ENCODE measurements around the gene SEZ6.

Gene SEZ6

DNA sequence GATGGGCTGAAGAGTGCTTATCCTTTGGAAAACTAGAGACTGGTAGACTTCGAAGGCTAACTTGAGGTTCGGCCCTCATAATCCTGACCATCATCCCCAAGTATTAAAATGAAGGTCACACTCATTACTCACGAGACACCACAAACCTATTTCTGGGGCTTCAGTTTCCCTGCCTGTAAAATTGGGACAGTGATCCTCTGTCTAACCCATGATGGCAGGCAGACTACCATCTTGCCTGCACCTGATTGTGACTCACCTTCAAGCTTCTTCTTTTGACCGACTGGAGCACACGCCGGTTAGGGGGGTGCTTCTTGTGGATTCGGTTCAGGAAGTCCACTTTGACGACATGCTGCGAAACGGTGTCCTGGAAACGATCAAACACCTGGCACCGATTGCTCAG is 88.8 kb downstream of the SEZ6 start:
- H3K9me3 ChIP-seq (ENCODE audit: control insufficient read depth, low read depth, low read length): no peaks in the 10 kb centered on the region
- no peak overlapping the region for H3K4me3 ChIP-seq (ENCODE audit: low read length)
- H3K27me3 ChIP-seq (ENCODE audit: control insufficient read depth, insufficient read depth, low read length): no peaks in the 10 kb centered on the region
- peaks cover 91% of the 10 kb centered on the region for H3K36me3 ChIP-seq (ENCODE audit: control insufficient read depth, low read depth, low read length)
- no peaks in the 10 kb centered on the region for H3K4me1 ChIP-seq (ENCODE audit: control insufficient read depth, low read depth, low read length)
- no peak overlapping the region for H3K27ac ChIP-seq (ENCODE audit: low read length)
- H3K9ac ChIP-seq (ENCODE audit: low read length): no peak overlapping the region

DNA sequence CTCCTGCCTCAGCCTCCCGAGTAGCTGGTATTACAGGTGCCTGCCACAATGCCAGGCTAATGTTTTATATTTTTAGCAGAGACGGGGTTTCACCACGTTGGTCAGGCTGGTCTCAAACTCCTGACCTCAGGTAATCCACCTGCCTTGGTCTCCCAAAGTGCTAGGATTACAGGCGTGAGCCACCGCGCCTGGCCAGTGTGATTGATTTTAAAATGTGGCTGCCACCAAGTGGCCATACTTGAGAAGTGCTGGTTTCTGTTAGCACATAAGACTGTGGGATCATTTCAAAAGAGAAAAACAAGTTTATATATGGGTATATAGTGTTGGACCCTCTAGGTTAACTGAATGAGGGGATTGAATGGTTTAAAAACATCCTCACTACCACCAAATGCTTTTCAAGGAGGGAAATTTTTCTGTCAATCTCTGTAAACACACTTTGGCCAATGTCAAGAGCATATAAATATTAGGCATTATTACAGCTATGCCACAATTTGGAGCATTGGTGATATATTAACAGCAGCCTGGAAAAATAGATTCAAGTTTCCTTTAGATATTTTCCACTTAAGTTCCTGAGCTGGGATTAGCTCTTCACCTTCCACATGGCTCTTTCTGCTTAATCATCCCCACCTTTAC is 89.4 kb downstream of the SEZ6 start:
- H3K36me3 ChIP-seq (ENCODE audit: control insufficient read depth, low read depth, low read length): peaks cover 91% of the 10 kb centered on the region
- H3K27me3 ChIP-seq (ENCODE audit: control insufficient read depth, insufficient read depth, low read length): no peaks in the 10 kb centered on the region
- H3K27ac ChIP-seq (ENCODE audit: low read length): no peak overlapping the region
- no peak overlapping the region for H3K9ac ChIP-seq (ENCODE audit: low read length)
- H3K4me3 ChIP-seq (ENCODE audit: low read length): no peak overlapping the region
- H3K9me3 ChIP-seq (ENCODE audit: control insufficient read depth, low read depth, low read length): no peaks in the 10 kb centered on the region
- H3K4me1 ChIP-seq (ENCODE audit: control insufficient read depth, low read depth, low read length): no peaks in the 10 kb centered on the region

DNA sequence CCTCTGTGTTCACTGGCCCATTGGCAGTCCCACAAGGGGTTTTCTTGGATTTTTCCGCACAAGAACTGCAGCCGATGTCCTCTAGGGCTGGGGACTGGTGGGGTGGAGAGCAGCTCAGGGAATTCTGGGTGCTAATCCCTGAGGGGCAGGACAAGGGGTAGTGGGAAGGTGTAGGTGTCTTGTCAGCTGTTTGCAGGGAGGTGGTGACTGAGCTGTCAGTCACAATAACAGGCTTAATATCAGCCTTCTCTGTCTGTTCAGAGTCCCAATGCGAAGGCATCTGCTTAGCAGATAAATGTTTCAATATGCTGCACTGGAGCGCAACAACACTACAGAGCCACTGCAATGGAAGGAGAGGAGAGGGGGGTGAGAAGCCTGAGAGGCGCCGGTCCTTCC is 92.9 kb downstream of the SEZ6 start:
- H3K9ac ChIP-seq (ENCODE audit: low read length): no peak overlapping the region
- no peak overlapping the region for H3K4me3 ChIP-seq (ENCODE audit: low read length)
- peaks cover 4% of the 10 kb centered on the region for H3K4me1 ChIP-seq (ENCODE audit: control insufficient read depth, low read depth, low read length)
- no peaks in the 10 kb centered on the region for H3K27me3 ChIP-seq (ENCODE audit: control insufficient read depth, insufficient read depth, low read length)
- H3K9me3 ChIP-seq (ENCODE audit: control insufficient read depth, low read depth, low read length): no peaks in the 10 kb centered on the region
- H3K27ac ChIP-seq (ENCODE audit: low read length): no peak overlapping the region
- peaks cover 95% of the 10 kb centered on the region for H3K36me3 ChIP-seq (ENCODE audit: control insufficient read depth, low read depth, low read length)

DNA sequence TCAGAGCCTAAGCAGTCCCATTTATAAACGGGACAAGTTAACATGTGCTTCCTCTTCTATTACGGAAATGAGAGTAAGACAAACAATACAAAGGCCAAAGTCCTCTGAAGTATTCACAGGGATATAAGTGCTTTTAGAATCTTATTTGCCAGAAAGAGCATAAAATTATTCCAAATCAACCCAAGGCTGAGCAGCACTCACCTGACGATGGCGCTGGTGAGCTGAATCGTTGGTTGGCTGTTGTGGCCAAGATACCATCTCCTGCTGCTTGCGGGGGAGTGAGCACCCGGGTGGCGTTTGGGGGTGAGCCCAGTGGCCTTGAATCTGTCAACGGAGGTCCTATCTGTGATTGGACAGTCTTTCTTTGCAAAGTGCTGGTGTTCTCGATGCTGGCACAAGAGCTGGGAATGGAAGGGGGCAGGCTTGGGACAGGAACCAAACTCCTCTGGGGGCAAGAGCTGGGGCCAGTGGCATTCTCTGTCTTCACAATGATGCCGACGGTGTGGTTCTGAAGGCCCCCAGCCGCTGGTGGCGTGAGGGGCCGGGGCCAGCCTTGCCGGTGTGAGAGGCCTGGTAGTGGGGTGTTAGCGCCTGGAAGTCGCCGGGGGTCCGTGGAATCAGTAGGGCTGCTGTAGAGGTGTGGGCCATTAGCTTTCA is 93.4 kb downstream of the SEZ6 start:
- H3K9ac ChIP-seq (ENCODE audit: low read length): no peak overlapping the region
- H3K36me3 ChIP-seq (ENCODE audit: control insufficient read depth, low read depth, low read length): peaks cover 95% of the 10 kb centered on the region
- no peak overlapping the region for H3K4me3 ChIP-seq (ENCODE audit: low read length)
- peaks cover 4% of the 10 kb centered on the region for H3K4me1 ChIP-seq (ENCODE audit: control insufficient read depth, low read depth, low read length)
- no peak overlapping the region for H3K27ac ChIP-seq (ENCODE audit: low read length)
- H3K27me3 ChIP-seq (ENCODE audit: control insufficient read depth, insufficient read depth, low read length): no peaks in the 10 kb centered on the region
- H3K9me3 ChIP-seq (ENCODE audit: control insufficient read depth, low read depth, low read length): no peaks in the 10 kb centered on the region

DNA sequence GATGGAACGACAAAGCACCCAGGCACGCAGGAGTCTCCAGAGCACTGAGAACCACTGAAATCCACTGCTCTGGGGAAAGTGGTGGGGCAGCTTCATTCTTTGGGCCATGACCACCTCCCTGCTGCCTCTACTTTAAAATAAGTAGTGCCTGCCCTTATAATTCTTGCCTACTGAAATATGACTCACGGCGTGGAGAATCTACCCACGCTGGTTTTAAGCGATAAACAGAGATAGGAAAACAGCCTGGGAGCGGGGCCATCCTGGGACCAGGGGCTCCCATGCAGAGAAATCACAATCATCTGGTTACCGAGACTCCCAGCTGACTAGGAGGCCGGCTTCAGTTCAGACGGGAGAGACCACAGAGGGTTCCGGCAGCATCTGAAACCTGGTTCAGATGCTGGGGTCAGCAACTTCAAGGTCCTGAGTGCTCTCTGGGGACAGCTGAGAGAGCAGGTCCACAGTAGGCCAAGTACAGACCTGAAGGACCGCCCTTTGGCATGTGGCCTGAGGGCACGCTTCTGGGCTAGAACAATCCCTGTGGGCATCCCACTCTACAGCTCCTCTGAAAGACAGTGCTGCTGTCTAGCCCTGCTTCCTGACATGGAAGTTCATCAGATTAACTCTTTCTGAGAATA is 94.3 kb downstream of the SEZ6 start:
- H3K27me3 ChIP-seq (ENCODE audit: control insufficient read depth, insufficient read depth, low read length): no peaks in the 10 kb centered on the region
- peaks cover 95% of the 10 kb centered on the region for H3K36me3 ChIP-seq (ENCODE audit: control insufficient read depth, low read depth, low read length)
- no peak overlapping the region for H3K27ac ChIP-seq (ENCODE audit: low read length)
- H3K9me3 ChIP-seq (ENCODE audit: control insufficient read depth, low read depth, low read length): no peaks in the 10 kb centered on the region
- H3K4me3 ChIP-seq (ENCODE audit: low read length): no peak overlapping the region
- H3K9ac ChIP-seq (ENCODE audit: low read length): no peak overlapping the region
- peaks cover 4% of the 10 kb centered on the region for H3K4me1 ChIP-seq (ENCODE audit: control insufficient read depth, low read depth, low read length)

DNA sequence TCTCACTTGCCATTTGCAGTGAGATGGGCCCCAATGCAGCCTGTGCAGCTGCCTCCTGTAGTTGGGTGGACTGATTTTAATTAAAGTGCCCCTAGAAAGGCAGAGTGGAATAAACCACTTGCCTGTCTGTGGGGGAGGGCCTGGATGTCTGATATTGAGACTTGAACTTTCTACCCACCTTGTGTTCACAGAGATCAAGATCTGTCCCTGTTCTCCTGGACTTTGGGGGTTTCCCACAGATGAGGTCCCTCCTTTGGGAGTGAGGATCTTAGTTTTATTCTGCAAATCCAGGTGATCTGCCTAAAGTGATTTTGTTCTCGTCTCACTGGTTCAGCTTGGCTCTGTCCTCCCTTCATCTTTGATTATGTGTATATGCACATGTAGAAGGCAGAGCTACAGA is 95.3 kb downstream of the SEZ6 start:
- H3K4me1 ChIP-seq (ENCODE audit: control insufficient read depth, low read depth, low read length): peaks cover 4% of the 10 kb centered on the region
- no peak overlapping the region for H3K9ac ChIP-seq (ENCODE audit: low read length)
- no peak overlapping the region for H3K27ac ChIP-seq (ENCODE audit: low read length)
- H3K4me3 ChIP-seq (ENCODE audit: low read length): no peak overlapping the region
- no peaks in the 10 kb centered on the region for H3K27me3 ChIP-seq (ENCODE audit: control insufficient read depth, insufficient read depth, low read length)
- no peaks in the 10 kb centered on the region for H3K9me3 ChIP-seq (ENCODE audit: control insufficient read depth, low read depth, low read length)
- peaks cover 94% of the 10 kb centered on the region for H3K36me3 ChIP-seq (ENCODE audit: control insufficient read depth, low read depth, low read length)

DNA sequence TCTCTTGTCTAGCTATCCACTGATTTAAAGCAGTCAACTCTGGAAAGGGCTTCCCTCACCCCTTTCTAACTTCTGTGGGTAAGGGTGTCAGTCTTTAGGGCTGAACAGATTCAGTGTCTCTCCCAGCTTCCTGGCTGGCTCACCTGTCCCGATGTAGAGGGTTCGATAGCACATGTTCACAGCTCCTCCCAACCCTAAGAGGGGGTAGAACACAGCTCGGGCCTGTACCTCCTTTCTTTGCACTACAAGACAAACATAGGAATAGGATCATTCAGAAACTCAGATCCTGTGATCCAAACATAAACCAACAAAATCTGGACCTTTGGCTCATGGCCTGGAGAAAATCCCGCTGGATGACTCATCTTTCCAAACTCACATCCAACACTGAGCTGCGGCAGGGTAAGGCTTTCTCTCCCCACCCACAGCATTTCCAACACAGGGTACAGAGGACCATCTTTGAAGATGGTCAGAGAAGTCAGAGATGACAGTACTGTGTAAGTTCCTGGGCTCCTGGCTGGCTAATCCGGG is 97.1 kb downstream of the SEZ6 start:
- no peak overlapping the region for H3K4me3 ChIP-seq (ENCODE audit: low read length)
- no peak overlapping the region for H3K9ac ChIP-seq (ENCODE audit: low read length)
- no peaks in the 10 kb centered on the region for H3K9me3 ChIP-seq (ENCODE audit: control insufficient read depth, low read depth, low read length)
- no peak overlapping the region for H3K27ac ChIP-seq (ENCODE audit: low read length)
- peaks cover 79% of the 10 kb centered on the region for H3K36me3 ChIP-seq (ENCODE audit: control insufficient read depth, low read depth, low read length)
- H3K27me3 ChIP-seq (ENCODE audit: control insufficient read depth, insufficient read depth, low read length): no peaks in the 10 kb centered on the region
- peaks cover 4% of the 10 kb centered on the region for H3K4me1 ChIP-seq (ENCODE audit: control insufficient read depth, low read depth, low read length)

DNA sequence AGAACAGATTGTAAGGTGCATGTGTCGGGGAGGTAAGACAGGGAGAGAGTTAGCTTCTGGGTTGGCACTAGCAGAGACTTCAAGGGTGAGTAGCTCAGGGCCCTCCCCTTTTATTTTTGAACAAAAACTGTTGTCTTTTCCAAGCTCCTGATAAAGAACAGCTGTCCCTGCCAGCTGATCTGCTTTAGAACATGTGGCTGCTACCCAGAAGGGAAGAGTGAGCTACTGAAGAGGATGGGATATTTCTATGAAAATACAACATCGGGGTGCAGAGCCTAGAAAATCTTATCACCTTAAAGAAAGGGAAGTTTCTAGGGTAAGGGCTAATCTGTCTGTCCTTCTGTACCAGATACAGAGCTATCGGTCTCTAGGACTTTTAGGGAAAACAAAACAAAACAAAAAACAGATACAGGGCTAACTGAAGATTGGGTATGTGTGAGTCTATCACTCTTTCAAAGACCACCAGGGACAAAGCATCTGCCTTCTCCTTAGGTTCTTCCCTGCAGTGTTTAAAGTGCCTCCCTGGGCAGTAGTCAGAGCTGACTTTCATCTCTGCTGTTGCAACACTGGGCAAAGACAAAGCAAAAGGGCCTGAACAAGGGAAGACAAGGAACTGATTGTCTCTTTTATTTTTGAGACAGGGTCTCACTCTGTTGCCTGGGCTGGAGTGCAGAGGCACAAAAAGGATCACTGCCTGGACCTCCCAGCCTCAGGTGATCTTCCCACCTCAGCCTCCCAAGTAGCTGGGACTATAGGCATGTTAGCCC is 97.9 kb downstream of the SEZ6 start:
- Histone ChIP-seq H3K27ac (ENCODE audit: low read length) (no peak overlapping the region), H3K4me3 (ENCODE audit: low read length) (no peak overlapping the region), H3K9me3 (ENCODE audit: control insufficient read depth, low read depth, low read length) (no peaks in the 10 kb centered on the region), H3K36me3 (ENCODE audit: control insufficient read depth, low read depth, low read length) (peaks cover 71% of the 10 kb centered on the region), H3K9ac (ENCODE audit: low read length) (no peak overlapping the region), H3K4me1 (ENCODE audit: control insufficient read depth, low read depth, low read length) (peaks cover 4% of the 10 kb centered on the region), H3K27me3 (ENCODE audit: control insufficient read depth, insufficient read depth, low read length) (no peaks in the 10 kb centered on the region)

DNA sequence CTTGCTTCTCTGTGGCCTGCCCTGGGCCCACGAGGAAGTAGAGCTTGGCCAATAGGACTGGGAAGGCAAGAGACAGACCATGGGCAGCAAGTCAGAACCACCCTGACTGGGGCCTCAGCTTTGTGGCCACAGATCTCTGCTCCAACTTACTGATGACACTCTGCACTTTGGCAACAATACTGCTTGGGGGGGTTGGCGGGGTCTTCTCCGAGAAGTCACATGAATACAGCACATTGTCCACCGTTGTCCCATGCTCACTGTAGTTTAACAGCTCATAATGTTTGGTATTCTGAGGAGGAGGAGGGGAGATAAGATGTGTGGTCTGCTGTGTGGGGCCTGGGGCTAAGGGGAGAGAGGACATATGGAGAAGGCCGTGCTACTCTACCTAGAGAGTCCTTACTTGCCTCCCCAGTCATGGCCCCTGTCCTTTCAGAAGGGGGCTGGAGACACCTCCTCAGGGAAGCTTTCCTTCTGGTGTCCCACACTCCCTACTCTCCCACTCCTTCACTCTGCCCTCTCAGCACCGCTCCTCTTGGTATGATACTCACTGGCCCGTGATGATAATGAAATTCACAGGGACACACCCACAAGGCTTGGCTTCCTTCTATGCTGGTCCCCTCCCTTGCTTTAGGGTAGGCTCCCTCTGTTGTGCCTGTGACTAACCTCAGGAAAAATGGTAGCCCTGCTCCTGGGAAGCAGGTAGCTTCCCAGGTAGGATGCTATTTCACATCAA is 99.0 kb downstream of the SEZ6 start:
- no peak overlapping the region for H3K27ac ChIP-seq (ENCODE audit: low read length)
- H3K4me3 ChIP-seq (ENCODE audit: low read length): no peak overlapping the region
- H3K4me1 ChIP-seq (ENCODE audit: control insufficient read depth, low read depth, low read length): peaks cover 5% of the 10 kb centered on the region
- H3K36me3 ChIP-seq (ENCODE audit: control insufficient read depth, low read depth, low read length): peaks cover 61% of the 10 kb centered on the region
- H3K27me3 ChIP-seq (ENCODE audit: control insufficient read depth, insufficient read depth, low read length): no peaks in the 10 kb centered on the region
- no peaks in the 10 kb centered on the region for H3K9me3 ChIP-seq (ENCODE audit: control insufficient read depth, low read depth, low read length)
- no peak overlapping the region for H3K9ac ChIP-seq (ENCODE audit: low read length)

DNA sequence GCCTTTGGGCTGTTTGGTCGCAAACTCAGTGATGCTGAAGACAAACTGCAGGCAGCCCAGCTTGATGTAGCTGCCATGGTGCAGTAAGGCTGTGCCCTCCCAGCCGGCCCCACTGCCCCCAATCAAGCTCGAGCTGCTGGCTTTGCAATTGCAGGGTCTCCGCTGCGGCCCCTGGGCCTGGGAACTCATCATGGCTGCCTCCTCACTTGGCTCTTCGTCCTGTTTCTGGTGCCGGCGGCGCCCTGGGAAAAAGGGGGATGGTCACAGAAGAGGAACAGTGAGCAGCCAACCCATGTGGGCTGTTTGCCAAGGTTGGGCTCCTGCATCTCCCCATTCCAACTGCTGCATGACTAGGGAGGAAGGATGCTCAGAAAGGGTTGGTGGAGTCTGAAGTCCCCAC is 99.6 kb downstream of the SEZ6 start:
- Histone ChIP-seq H3K27me3 (ENCODE audit: control insufficient read depth, insufficient read depth, low read length) (no peaks in the 10 kb centered on the region), H3K9ac (ENCODE audit: low read length) (no peak overlapping the region), H3K9me3 (ENCODE audit: control insufficient read depth, low read depth, low read length) (no peaks in the 10 kb centered on the region), H3K36me3 (ENCODE audit: control insufficient read depth, low read depth, low read length) (peaks cover 55% of the 10 kb centered on the region), H3K4me1 (ENCODE audit: control insufficient read depth, low read depth, low read length) (peaks cover 10% of the 10 kb centered on the region), H3K27ac (ENCODE audit: low read length) (no peak overlapping the region), H3K4me3 (ENCODE audit: low read length) (no peak overlapping the region)

Measured in iPS-18a (cell line).